Ishikawa (cell line): ENCODE data around the gene SS18L1.

Source experiments
- CEBPB ChIP-seq: IDR thresholded peaks from 2 replicates; pipeline ENCODE4 v1.6.1; 2012
- CREB1 ChIP-seq: IDR thresholded peaks from 2 replicates; pipeline ENCODE4 v1.6.1; 2012; ENCODE audit warnings: low read depth
- EGR1 ChIP-seq: IDR thresholded peaks from 2 replicates; pipeline ENCODE4 v1.6.1; 2012
- EP300 ChIP-seq: IDR thresholded peaks from 2 replicates; pipeline ENCODE4 v1.6.1; 2012; ENCODE audit warnings: borderline replicate concordance
- FOXM1 ChIP-seq: IDR thresholded peaks from 2 replicates; pipeline ENCODE4 v1.6.1; 2012; ENCODE audit warnings: low read depth, borderline replicate concordance
- NFIC ChIP-seq: IDR thresholded peaks from 2 replicates; pipeline ENCODE4 v1.6.1; 2012
- RAD21 ChIP-seq: IDR thresholded peaks from 2 replicates; pipeline ENCODE4 v1.6.1; 2012; ENCODE audit warnings: low read depth
- TAF1 ChIP-seq: IDR thresholded peaks from 2 replicates; pipeline ENCODE4 v1.6.1; 2012; ENCODE audit warnings: low read depth, mild to moderate bottlenecking
- ZBTB7A ChIP-seq: IDR thresholded peaks from 2 replicates; pipeline ENCODE4 v1.6.1; 2012; ENCODE audit warnings: low read depth
- TF ChIP-seq, protein P1 (sequence below): IDR thresholded peaks from 2 replicates; pipeline ENCODE4 v1.6.1; 2012; ENCODE audit warnings: low read depth, mild to moderate bottlenecking
- TF ChIP-seq, protein P2 (sequence below): IDR thresholded peaks from 2 replicates; pipeline ENCODE4 v1.6.1; 2012
- TF ChIP-seq, protein P3 (sequence below): IDR thresholded peaks from 2 replicates; pipeline ENCODE4 v1.6.1; 2012

DNA sequence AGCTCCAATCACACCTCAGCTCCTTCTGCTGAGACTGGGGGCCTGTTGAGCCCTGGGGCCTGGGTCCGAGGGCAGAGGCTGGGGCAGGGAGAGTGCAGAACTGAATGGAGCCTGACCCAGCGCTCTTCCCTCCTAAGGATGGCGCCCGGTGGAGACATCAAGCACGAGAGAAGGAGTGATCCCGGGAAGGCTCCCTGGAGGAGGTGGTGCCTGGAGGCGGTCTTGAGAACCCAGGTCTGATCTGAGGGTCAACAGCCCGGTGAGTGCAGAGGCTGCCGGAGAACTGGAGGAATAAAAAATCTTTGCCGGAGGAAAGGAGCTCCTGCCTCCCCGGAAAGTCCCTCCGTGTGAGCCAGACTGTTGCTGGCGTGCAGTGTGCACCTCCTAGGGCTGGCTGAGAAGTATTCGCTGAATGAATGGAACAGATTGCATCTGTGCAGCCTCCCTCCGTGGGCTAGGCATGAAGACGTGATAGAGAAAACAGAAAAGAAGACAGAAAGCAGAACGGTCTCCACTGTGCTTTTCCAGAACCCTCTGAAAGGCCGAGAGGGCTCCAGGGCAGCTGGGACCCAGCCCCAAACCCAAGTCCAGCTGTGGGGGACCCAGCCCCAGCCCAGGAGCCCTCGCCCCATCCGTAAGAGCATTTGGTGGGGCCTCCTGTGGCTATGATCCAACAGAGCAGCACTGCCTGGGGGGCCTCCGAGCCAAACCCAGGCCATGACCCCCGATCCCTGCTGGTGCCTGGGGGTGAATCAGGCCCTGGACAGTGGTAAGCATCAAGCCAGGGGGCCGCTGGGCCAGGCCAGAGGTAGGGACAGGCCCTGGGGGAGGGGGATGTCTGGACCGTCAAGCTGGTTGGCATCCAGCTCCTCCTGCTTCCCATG lies 83.4 kb downstream of the SS18L1 start:
- TF ChIP-seq NFIC (no peak), ZBTB7A (no peak), TAF1 (no peak), RAD21 (no peak), CEBPB (no peak), EGR1 (no peak), FOXM1 (no peak), EP300 (no peak), CREB1 (no peak)
- TF ChIP-seq, protein P1, sequence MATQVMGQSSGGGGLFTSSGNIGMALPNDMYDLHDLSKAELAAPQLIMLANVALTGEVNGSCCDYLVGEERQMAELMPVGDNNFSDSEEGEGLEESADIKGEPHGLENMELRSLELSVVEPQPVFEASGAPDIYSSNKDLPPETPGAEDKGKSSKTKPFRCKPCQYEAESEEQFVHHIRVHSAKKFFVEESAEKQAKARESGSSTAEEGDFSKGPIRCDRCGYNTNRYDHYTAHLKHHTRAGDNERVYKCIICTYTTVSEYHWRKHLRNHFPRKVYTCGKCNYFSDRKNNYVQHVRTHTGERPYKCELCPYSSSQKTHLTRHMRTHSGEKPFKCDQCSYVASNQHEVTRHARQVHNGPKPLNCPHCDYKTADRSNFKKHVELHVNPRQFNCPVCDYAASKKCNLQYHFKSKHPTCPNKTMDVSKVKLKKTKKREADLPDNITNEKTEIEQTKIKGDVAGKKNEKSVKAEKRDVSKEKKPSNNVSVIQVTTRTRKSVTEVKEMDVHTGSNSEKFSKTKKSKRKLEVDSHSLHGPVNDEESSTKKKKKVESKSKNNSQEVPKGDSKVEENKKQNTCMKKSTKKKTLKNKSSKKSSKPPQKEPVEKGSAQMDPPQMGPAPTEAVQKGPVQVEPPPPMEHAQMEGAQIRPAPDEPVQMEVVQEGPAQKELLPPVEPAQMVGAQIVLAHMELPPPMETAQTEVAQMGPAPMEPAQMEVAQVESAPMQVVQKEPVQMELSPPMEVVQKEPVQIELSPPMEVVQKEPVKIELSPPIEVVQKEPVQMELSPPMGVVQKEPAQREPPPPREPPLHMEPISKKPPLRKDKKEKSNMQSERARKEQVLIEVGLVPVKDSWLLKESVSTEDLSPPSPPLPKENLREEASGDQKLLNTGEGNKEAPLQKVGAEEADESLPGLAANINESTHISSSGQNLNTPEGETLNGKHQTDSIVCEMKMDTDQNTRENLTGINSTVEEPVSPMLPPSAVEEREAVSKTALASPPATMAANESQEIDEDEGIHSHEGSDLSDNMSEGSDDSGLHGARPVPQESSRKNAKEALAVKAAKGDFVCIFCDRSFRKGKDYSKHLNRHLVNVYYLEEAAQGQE, result no peak
- TF ChIP-seq, protein P2, sequence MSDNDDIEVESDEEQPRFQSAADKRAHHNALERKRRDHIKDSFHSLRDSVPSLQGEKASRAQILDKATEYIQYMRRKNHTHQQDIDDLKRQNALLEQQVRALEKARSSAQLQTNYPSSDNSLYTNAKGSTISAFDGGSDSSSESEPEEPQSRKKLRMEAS, result no peak
- TF ChIP-seq, protein P3, sequence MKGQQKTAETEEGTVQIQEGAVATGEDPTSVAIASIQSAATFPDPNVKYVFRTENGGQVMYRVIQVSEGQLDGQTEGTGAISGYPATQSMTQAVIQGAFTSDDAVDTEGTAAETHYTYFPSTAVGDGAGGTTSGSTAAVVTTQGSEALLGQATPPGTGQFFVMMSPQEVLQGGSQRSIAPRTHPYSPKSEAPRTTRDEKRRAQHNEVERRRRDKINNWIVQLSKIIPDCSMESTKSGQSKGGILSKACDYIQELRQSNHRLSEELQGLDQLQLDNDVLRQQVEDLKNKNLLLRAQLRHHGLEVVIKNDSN, result no peak
